HFF-Myc (cell line): Measurements from ENCODE around the gene ZNF593.

Experiments
- DNase-seq: peaks from one replicate; pipeline ENCODE4 v3.0.0-alpha.2; 2011; ENCODE audit warnings: low read depth; ENCODE audit errors: extremely low read depth
- H3K4me3 ChIP-seq: replicated peaks from 2 replicates; pipeline ENCODE4 v1.5.1; 2011; ENCODE audit warnings: low read depth, mild to moderate bottlenecking, control low read depth, low read length
- CTCF ChIP-seq: IDR thresholded peaks from 2 replicates; pipeline ENCODE4 v1.5.1; 2012; ENCODE audit warnings: mild to moderate bottlenecking, low read depth, low read length, control low read depth; ENCODE audit errors: missing control alignments

ZNF593 gene

GRCh38 chr1:26164036-26164860 lies 5.5 kb upstream of the ZNF593 start:
- peak; percentile 26 for TF ChIP-seq CTCF
- peak overlapping the region; percentile 25 for H3K4me3 ChIP-seq
- DNase-seq, result no peak

GRCh38 chr1:26164861-26165842 lies 4.6 kb upstream of the ZNF593 start:
- H3K4me3 ChIP-seq, result no peak overlapping the region
- DNase-seq, result no peak
- no peak for TF ChIP-seq CTCF

DNA sequence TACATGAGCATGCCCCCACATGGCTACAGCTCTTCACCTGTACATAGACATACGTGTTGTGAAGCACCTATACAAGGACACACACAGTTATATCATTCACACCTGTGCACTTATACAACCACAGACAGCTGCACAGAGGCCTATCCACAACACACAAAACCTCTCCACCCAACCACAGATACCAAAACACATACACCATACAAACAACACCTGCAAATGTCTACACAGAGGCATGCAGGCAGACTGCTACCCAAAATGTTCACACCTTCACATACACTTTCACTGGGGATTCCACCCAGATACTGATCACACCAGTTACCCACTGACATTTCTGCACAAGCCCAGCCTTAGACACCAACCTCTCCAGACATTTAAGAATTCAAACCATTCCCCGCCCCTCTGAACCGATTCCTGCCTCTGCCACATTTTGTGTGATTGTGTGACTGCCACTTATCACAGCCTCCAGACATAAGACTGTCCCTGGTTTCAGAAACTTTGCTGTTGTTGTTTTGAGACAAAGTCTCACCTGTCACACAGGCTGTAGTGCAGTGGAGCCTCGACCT lies 2.9 kb upstream of the ZNF593 start:
- H3K4me3 ChIP-seq, result no peak overlapping the region
- no peak for DNase-seq
- TF ChIP-seq CTCF, result no peak

DNA sequence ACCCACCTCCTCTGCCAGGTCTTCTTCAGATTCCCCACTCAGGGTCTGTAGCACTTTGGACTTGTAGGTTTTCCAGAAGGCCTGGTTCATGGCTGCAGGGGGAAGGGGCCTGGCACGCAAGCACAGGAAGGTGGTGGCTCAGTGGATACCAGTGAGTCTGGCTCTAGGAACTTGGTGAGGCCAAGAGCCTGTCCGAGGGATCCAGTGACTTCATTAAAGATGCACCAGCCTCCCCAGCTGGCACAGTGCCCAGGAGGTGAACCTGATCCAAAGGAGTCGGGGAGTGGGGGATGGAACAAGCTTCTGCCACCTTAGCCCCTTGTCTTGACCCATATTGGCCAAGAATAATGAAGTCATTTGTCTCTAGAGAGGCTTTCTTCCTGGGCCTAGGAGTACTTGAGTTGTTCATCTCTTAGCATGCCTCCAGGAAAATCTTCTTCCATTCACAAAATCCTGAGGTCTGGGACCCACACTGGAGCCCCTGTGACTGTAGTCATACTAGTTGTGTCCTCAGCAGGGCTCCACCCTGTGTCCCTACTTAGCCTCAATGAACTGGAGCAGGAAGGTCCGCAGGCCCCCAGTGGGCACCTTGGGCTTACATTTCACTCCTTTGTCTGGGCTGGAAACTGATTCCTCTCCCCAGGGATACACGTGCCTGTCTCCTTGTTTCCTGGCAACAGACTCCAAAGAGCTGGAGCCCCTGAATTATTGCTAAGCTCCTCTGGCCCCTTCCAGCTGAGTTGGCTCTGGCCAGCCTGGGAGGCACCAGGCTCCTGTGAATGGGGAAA lies 1.1 kb upstream of the ZNF593 start, which contains the start of gene C1orf232:
Gene C1orf232, minus strand, starts transcription at position 554 of the 788 bp plus-strand sequence. Its CDS starts 464 bp downstream, at position 90.
- peak within 1 kb of the TSS; percentile 95 for H3K4me3 ChIP-seq
- no peak for TF ChIP-seq CTCF
- no peak for DNase-seq

GRCh38 chr1:26169198-26169554 lies 532 bp upstream of the ZNF593 start:
- no peak for DNase-seq
- TF ChIP-seq CTCF, result no peak
- peak overlapping the region; percentile 95; the same call in 1 of the 2 replicates for H3K4me3 ChIP-seq

GRCh38 chr1:26170472-26170821 lies 739 bp downstream of the ZNF593 start:
- DNase-seq, result no peak
- TF ChIP-seq CTCF, result no peak
- peak overlapping the region; percentile 95 for H3K4me3 ChIP-seq
